T1000 (cell line): ENCODE data around the gene GPR119.
"Not testable (repeated sequence)": the region's sequence is repeated elsewhere in the genome, so short reads cannot be mapped to it uniquely, and the experiment has no call there.

Experiments used
- DNase-seq: peaks from one replicate; lab custom pipeline; 2025; ENCODE audit warnings: mixed read lengths; lab: John Stamatoyannopoulos, UW

GPR119 gene

DNA sequence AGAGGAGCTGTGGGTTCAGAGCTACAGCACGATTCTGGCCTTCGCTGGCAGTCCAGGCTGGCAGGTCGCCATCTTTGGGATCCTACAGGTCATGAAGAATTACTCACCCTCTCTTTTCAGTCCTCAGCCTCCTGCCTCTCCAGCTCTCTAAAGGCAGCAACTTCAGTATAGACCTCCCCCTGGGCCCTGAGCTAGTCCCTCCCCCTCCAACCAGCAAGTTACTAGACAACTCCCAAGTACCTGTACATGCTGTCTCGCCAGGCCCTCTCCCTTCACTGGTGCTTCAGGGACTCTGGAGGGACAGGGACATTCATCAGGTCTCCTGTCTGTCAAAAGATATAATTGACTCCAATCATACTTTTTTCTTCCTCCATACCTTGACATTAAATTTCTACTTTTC, at the start of gene GPR119:
GPR119 (minus strand) TSS at position 155 of the 400 bp plus-strand sequence. CDS start 227 bp downstream, outside the sequence.
- DNase-seq: no peak

DNA sequence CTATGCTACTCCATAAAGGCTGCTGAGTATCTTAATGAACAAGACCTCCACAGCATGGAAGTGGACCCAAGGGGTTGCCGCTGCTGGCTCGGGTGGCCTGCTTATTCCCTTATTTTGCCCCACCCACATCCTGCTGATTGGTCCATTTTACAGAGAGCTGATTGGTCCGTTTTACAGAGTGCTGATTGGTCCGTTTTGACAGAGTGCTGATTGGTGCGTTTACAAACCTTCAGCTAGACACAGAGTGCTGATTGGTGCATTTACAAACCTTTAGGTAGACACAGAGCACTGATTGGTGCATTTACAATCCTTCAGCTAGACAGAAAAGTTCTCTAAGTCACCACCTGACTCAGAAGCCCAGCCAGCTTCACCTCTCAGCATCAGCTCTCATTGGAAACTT, 43.8 kb upstream of the GPR119 start:
- DNase-seq: not testable (repeated sequence)

DNA sequence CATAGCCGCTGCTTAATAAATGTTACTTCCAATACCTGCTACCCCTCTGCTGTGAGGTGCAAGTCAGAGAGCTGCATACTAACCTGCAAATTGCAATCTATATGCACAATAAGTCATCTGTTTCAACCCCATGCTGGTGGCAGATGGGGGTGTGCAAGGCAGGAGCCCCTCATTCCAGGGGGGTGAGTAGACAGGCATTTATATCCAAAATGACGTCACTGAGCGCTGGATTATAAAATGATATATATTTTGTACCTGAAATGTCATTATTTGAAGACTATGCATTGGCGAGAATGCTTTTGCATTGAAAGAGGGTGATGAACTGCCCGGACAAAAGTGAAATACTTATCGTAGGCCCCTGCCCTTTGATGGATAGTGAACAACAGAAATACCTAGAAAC, 41.1 kb upstream of the GPR119 start:
- no peak for DNase-seq

DNA sequence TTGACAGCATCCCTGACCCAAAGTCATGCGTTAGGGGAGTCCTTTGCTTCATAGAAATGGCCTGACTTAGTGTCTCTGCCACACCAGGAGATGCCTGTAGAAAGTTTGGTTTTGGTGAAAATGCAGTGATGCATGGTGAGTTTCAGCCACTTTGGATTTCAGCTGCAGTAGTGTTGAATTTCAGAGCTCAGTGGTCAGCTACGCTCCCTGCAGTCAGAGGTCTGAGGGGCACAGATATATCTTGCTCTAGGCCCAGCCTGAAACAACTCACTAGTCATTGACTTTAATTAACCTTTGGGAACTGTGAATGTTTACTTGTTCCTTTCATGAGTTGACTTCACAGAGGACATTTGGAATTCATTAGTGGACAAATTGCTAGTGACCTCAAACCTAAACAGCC, 33.8 kb upstream of the GPR119 start:
- no peak for DNase-seq

DNA sequence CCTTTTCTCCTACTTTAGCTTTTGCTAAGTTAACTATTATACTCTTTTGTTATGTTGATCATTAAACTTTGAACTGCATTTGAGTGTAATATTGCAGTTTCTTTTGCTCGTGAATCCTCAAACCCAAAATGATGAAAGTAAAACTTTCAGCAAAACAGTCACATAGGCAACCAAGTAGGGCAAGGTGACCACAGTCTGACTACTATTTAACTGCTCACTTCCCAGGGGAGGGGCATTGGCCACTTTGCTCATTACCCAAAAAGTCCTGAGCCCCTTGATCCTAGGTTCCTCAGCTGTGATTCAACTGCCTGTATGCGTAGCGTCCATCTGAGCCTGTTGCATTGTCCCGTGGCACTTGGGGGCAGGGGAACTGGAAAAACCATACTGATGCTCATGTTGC, 33.3 kb upstream of the GPR119 start:
- no peak for DNase-seq

DNA sequence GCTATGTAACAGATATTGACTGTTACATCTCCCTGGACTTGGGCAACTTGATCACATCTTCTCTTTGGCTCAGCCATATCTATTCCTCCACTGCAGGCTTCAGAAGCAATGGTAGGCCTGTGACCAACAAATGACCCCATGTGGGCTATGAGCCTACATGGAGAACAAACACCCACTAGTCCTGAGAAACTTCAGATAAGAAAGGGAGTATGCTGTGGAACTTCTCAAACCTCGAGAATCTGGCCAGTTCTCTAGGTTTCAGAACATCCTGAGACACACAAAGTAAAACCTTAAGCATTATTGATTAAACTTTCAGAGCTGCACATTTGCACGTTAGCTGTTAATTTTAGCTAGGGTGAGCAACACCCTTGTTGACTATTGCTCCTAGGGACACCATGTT, 32.6 kb upstream of the GPR119 start:
- no peak for DNase-seq

DNA sequence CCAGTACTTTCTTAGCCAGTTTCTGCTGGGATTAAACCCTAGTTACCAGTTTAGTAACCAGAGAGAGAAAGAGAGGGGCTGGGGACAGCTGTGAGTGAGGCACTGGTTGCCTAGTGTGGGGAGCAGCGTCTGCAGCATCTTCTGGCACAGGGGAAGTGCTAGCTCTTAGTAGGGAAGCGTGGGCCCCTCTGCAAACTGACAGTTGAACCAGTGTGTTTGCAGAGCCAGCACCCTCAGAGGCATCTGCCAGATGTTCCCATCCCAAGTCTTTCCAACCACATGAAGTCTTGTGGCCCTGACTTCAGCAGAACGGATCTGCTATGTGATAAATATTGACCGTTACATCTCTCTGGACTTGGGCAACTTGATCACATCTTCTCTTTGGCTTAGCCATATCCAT, 31.3 kb upstream of the GPR119 start:
- DNase-seq: no peak

DNA sequence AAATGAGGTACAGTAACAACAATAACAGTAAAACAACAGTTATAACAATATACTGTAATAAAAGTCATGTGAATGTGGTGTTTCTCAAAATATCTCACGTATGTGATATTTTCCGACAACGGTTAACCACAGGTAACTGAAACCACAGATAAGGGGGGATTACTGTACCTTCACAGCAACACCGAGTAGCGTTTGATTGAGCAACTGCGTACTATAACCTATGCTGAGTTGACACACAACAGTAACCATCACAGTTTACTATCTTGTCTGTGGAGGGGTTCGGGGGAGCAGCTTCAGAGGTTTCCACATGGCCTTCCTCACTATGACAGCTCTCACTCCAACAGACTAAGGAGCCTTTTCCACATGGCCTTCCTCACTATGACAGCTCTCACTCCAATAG, 29.7 kb upstream of the GPR119 start:
- DNase-seq: no peak

DNA sequence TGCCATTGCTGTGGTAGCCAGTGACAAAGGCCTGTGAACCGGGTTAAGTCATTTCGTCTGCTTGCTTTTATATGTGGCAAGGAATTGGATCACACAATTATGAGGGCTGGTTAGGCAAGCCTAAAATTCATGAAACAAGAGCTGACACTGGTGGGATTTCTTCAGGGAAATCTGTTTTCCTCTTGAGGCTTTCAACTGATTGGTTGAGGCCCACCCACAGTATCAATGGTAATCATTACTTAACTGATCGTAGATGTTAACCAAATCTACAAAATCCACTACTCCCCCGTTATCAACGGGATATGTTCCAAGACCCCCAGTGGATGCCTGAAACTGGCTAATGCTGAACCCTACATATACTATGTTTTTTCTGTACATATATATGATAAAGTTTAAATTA, 29.3 kb upstream of the GPR119 start:
- DNase-seq: no peak

DNA sequence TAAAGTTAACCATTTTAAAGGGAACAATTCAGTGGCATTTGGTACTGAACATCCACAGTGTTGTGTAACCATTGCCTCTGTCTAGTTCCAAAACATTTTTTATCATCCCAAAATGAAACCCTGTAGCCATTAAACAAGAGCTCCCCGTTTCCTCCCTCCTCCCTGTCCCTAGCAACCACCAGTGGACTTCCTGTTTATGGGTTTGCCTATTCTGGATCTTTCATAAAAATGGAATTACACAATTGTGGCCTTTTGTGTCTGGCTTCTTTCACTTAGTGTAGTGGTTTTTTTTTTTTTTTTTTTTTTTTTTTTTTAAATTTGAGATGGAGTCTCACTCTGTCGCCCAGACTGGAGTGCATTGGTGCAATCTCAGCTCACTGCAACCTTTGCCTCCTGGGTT, 27.9 kb upstream of the GPR119 start:
- DNase-seq: no peak

DNA sequence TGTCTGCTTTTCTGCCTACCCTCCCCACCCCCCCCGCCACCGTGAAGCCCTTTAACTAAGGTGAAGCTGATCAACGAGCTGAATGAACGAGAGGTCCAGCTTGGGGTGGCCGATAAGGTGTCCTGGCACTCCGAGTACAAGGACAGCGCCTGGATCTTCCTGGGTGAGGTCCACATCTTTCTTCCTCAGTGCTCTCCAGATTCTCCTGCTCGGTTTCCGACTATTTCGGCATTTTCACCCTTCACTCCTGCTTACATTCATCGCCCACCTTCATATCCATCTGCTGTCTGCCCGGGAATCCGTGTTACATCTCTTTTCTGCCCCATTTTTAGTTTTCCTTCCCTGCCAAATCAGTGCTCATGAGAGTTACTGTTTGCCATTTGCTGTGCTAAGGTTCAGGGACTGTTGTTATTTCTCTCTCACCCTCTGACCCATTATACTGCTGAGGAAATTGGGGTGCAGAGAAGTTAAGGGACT, 16.8 kb upstream of the GPR119 start:
- DNase-seq: no peak

DNA sequence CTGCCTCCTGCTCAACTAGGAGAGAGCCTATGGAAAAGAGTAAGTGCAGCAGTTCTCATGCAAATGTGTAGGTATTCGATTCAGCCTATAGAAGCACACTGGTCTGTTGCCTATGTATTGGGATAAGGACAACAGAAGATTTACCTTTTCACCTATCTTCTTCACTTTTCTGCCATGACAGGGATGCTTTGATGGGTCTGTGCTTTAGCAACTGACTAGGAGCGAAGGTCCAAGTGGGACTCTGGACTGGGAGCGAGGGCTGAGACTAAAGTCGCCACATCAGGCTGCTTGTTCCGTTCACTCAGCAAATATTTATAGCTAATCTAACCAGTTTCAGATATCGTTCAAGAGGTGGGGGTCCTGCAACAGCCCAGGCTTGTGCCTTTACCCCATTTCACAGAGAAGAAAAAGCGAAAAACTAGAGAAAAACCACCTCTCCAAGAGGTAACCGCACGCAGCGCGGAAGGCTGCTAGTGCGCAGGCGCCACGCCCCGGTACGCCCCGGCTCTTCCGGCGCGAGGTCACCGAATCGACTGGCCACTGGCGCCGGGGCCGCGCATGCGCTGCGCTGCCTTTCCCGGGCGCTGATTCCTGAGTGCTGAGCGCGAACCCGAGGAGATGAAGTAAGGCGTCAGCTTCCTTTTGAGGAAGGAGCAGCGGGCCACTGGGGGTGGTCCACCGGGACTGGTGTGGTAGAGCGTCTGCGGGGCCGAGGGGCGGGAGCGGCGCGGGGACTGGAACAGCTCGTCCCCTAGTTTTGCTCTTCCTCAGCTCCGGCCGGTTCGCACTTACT, 16.1 kb upstream of the GPR119 start, which contains the start of gene RBMX2:
RBMX2 (plus strand) TSS at position 573 of the 793 bp plus-strand sequence; CDS start at position 619, 46 bp downstream.
- peak; percentile 18 for DNase-seq

DNA sequence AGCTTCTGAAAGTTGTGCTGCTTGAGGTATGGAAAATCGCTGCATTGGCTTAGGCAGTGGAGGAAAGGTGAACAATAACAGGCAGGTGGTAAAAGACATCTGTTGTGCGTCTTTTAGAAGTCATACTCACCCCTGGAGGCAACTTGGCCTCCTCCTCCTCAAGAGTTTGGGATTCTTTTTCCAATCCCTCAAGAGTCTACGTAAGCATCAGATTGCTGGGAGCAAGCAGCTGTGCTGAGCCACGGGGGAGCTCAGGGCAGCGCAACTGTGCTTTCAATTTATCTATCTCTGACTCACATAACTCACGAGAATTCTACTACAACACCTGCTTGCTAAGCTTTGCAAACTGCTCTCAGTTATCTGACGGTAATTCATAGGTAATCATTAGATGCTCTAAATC, 9.9 kb upstream of the GPR119 start:
- DNase-seq: no peak

DNA sequence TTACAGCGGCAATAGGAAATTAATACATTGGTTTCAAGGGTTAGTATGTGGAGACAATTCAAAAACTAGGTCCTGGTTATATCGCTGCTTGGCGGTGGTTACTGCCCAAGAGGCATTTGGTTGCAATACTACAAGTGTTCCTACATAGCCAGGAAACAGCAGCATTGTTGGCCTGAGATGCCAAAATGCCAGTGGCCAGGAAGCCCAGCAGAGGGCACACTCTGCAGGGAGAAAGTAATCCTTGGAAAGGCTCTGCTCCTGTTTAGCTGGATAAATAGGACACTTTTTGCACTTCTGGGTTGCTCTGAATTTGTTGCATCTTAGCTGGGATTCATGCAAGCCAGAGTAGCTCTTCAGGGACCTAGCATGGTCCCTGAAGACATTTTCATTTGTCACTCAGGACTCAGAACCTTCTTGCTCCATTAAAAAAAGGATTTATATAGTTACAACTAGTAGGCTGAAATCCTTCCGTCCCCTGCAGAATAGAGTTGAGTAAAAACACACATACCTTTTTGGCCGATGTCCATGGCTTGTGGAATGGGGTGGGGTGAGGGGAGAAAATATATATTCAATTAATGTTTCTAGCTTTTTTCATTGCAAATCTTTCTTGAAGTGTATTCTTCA, 8.1 kb upstream of the GPR119 start:
- DNase-seq: peak; percentile 1

DNA sequence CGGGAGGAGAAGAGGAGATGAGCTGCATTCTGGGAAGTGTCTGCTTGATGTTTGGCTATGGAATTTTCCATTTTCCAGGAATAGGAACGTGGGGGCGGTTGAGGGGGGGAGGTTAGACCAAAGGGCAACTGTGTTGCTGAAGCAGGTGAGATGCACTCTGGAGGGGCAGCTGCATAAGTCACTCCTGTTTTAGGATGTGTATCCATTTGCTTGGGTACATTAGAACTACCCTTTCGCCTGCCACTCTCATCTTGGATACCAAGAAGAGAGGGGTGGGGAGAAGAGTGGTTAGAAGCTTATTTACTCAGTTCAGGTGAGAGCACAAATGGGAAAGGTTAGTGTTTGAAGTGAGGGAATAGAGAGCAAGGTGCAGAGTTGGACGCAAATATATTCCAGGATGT, 934 bp upstream of the GPR119 start:
- no peak for DNase-seq

DNA sequence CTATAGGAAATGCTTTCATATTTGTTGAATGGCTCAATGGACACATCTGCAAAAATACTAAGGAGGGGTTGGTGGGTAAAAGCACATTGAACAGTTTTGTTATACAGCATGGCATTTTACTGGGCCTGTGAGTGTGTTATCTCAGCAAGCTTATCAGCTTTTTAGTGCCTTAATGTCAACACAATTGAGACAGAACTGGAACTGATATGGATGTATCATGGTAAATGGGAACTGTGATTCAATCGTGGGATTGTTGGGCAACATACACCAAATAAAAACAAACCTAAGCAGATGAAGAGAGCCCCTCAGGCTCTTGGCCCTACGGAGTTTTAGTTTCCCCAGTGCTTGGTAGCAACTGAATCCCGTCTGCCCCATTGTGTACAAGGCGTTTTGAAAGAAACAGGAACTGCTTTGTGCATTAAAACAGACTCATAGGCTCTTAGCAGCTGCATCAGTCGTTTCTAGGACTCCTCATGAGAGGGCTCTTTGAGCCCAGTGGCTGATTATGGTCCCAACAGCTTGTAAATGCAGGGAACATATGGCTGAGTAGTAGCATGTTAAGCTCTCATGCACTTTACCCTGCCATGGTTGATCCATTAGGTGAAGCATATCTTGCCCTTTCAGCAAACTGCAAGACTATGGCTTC, 7.3 kb downstream of the GPR119 start:
- no peak for DNase-seq

DNA sequence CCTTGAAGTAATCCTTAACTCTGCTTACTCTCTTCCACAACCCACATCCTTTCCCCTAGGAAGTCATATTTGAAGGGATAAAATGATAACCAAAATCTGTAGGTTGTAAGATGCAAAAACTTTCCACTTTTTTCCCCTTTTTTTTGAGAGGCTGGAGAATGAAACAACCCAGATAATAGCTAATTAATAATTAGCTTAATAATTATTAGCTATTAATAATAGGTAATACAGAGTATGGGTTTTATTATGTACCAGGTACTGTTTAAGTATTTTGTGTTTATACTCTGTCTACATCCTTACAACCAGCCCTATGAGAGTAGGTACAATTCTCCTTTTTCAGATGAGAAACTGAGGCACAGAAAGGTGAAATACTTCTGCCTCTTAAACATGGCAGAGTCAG, 9.4 kb downstream of the GPR119 start:
- DNase-seq: no peak

DNA sequence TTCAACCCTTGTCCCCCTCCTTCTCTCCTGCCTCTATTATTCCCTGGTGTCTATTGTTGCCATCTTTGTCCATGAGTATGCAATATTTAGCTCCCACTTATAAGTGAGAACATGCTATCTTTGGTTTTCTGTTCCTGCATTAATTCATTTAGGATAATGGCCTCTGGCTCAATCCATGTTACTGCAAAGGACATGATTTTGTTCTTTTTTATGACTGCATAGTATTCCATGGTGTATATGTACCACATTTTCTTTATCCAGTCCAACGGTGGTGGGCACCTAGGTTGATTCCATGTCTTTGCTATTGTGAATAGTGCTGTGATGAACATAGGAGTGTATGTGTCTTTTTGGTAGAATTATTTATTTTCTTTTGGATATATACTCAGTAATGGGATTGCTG, 33.4 kb downstream of the GPR119 start:
- not testable (repeated sequence) for DNase-seq

DNA sequence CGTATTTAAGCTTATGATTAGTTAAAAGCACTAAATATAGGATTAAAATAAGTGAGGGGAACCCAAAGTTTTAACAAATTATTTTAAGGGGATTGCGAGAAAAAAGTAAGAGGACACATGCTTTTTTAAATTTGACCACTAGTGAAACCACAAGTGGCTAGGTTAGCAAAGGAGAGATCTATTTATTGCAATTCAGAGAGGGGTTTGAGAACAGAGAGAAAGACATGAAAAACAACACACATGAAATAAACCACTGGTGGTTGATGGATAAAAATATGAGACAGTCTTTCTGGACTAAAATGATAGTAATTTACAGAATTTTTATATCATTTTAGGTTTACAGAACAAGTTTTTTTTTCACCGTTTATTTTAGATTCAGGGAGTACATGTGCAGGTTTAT, 33.9 kb downstream of the GPR119 start:
- DNase-seq: no peak

DNA sequence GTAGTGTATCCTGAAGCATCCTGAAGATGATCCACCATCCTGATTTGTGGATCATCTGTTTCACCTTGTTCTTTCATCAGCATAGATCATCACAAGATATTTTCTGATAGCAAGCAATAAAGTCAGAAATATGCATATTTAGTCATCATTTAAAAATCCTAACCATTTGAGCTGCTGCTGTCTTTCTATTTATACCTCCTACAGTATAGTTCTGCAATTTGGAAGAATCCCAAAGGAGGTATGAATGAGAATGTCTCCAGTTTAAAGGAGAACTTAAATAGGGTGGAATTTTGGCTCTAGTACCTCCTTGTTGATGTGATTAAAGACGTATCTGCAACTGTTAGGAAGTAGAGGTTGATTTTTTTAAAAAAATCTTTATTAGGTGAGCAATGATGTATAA, 38.2 kb downstream of the GPR119 start:
- no peak for DNase-seq

DNA sequence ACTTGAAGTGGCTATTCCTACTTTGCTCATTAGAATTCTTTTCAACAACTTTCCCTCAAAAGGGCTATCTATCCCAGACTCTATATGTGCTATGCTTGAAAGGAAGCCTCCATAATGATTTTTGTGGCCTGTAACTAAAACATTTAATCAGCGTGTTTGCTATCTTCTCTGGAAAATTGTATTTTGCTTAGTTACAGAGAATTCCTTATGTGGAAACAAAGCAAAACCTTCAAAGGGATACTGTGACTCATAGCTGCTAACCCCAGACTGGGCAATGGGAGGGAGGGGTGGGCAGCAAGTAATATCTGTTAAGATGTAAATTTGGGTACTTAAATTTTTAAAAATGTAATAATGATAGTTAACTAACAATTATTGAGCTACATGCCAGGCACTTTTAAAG, 42.1 kb downstream of the GPR119 start:
- DNase-seq: no peak

DNA sequence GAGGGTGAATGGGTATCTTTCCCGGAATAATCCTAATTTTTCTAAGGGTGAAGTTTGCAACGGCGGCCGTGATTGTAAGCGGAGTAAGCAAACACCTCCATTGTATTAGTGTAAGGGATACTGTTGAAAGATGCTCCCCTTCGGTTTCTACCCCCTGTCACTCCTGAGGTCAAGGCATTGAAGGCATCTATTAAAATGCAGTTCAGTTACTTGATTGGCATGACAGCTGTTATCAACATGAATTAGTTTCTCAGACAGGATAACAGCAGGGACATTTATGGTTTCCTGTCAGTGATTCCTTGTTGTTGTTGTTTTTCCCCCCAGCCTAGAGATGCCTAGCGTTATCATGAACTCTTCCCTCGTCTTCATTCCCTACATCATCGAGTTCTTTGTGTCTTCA, 45.2 kb downstream of the GPR119 start:
- no peak for DNase-seq
